Loucy (cell line): Measurements from ENCODE around the gene TOX3.

Source experiments
- H2AFZ ChIP-seq: fragments of 200-600 bp; sonication (generic); 2 replicates; pipeline ENCODE4 v1.6.0; 2016; ENCODE audit warnings: antibody characterized with exemption, mild to moderate bottlenecking, low read length, moderate library complexity
- H3F3A ChIP-seq: fragments of 200-600 bp; 2 replicates; pipeline ENCODE4 v1.6.0; 2016; ENCODE audit warnings: antibody characterized with exemption, low read depth, mild to moderate bottlenecking
- H3K27me3 ChIP-seq: fragments of 200-600 bp; sonication (generic); 2 replicates; pipeline ENCODE4 v1.6.1; 2014; ENCODE audit warnings: low read length, mild to moderate bottlenecking; ENCODE audit not compliant: insufficient read depth, poor library complexity, severe bottlenecking
- H3K36me3 ChIP-seq: fragments of 200-600 bp; sonication (generic); 2 replicates; pipeline ENCODE4 v1.6.1; 2016; ENCODE audit warnings: low read length; ENCODE audit not compliant: insufficient read depth
- H3K4me1 ChIP-seq: fragments of 200-600 bp; sonication (generic); 2 replicates; pipeline ENCODE4 v1.5.1; 2014; ENCODE audit warnings: low read length, mild to moderate bottlenecking; ENCODE audit not compliant: insufficient read depth, poor library complexity, severe bottlenecking
- H3K4me2 ChIP-seq: fragments of 200-600 bp; sonication (generic); 2 replicates; pipeline ENCODE4 v1.6.0; 2014; ENCODE audit warnings: antibody characterized with exemption, low read length, low read depth, mild to moderate bottlenecking; ENCODE audit not compliant: poor library complexity, severe bottlenecking
- H3K4me3 ChIP-seq: fragments of 200-600 bp; sonication (generic); 2 replicates; pipeline ENCODE4 v1.5.1; 2014; ENCODE audit warnings: low read length, mild to moderate bottlenecking, mixed read lengths; ENCODE audit not compliant: poor library complexity, severe bottlenecking
- H3K79me2 ChIP-seq: fragments of 200-600 bp; sonication (generic); 2 replicates; pipeline ENCODE4 v1.6.1; 2014; ENCODE audit warnings: low read length; ENCODE audit not compliant: insufficient read depth
- H3K9ac ChIP-seq: fragments of 200-600 bp; sonication (generic); 2 replicates; pipeline ENCODE4 v1.6.0; 2014; ENCODE audit warnings: mild to moderate bottlenecking, low read depth, low read length, moderate library complexity; ENCODE audit not compliant: poor library complexity, severe bottlenecking
- H3K9me2 ChIP-seq: fragments of 200-600 bp; sonication (generic); replicated peaks from 2 replicates; pipeline ENCODE4 v1.6.1; 2016; ENCODE audit warnings: low read depth, low read length, mixed read lengths
- H3K9me3 ChIP-seq: fragments of 200-600 bp; sonication (generic); 2 replicates; pipeline ENCODE4 v1.6.1; 2014; ENCODE audit warnings: mild to moderate bottlenecking, antibody characterized with exemption, low read length, low read depth; ENCODE audit not compliant: insufficient read depth
- H4K20me1 ChIP-seq: fragments of 200-600 bp; sonication (generic); 2 replicates; pipeline ENCODE4 v1.6.0; 2014; ENCODE audit warnings: antibody characterized with exemption, low read length, mild to moderate bottlenecking; ENCODE audit not compliant: insufficient read depth, poor library complexity, severe bottlenecking
- EZH2phosphoT487 ChIP-seq: fragments of 200-600 bp; IDR thresholded peaks from 2 replicates; pipeline ENCODE4 v1.6.1; 2018; ENCODE audit warnings: antibody characterized with exemption, mild to moderate bottlenecking, moderate library complexity, borderline replicate concordance
- TF ChIP-seq, protein P1 (sequence below): fragments of 200-600 bp; sonication (generic); conservative IDR thresholded peaks from 2 replicates; pipeline ENCODE4 v1.5.1; 2014; ENCODE audit warnings: mild to moderate bottlenecking, antibody characterized with exemption, low read length

Gene TOX3

DNA sequence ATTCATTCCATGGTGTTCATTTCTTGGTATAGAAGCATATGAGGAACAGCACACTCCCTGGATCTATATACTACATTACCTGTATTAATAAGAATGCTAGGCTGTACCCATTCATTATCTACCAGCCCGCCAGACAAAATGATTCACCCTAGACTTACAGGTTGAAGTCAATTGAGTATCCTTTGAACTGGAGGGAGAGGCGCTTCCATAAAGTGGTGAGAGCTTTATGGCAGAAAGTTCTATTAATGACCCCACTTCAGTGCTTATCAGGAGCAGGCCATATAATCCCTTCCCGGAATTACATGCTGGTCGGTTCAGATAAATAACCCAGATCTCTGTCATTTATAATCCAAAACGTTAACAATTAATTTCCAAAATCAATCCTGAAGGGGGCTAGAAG is 44.5 kb upstream of the TOX3 start:
- no peaks in the 10 kb centered on the region for H3K4me1 ChIP-seq
- no peaks in the 10 kb centered on the region for H3F3A ChIP-seq
- H3K4me3 ChIP-seq: no peak overlapping the region
- H3K9me2 ChIP-seq: no peaks in the 10 kb centered on the region
- no peaks in the 10 kb centered on the region for H3K36me3 ChIP-seq
- H3K4me2 ChIP-seq: no peak overlapping the region
- no peak overlapping the region for H2AFZ ChIP-seq
- no peaks in the 10 kb centered on the region for H3K79me2 ChIP-seq
- no peak overlapping the region for H3K9ac ChIP-seq
- H4K20me1 ChIP-seq: no peaks in the 10 kb centered on the region
- 0 out of 2 replicates have a peak, but pooled peaks cover 4% of the 10 kb centered on the region for H3K9me3 ChIP-seq
- H3K27me3 ChIP-seq: no peaks in the 10 kb centered on the region
- TF ChIP-seq EZH2phosphoT487: no peak
- TF ChIP-seq, protein P1, sequence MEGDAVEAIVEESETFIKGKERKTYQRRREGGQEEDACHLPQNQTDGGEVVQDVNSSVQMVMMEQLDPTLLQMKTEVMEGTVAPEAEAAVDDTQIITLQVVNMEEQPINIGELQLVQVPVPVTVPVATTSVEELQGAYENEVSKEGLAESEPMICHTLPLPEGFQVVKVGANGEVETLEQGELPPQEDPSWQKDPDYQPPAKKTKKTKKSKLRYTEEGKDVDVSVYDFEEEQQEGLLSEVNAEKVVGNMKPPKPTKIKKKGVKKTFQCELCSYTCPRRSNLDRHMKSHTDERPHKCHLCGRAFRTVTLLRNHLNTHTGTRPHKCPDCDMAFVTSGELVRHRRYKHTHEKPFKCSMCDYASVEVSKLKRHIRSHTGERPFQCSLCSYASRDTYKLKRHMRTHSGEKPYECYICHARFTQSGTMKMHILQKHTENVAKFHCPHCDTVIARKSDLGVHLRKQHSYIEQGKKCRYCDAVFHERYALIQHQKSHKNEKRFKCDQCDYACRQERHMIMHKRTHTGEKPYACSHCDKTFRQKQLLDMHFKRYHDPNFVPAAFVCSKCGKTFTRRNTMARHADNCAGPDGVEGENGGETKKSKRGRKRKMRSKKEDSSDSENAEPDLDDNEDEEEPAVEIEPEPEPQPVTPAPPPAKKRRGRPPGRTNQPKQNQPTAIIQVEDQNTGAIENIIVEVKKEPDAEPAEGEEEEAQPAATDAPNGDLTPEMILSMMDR: no peak

DNA sequence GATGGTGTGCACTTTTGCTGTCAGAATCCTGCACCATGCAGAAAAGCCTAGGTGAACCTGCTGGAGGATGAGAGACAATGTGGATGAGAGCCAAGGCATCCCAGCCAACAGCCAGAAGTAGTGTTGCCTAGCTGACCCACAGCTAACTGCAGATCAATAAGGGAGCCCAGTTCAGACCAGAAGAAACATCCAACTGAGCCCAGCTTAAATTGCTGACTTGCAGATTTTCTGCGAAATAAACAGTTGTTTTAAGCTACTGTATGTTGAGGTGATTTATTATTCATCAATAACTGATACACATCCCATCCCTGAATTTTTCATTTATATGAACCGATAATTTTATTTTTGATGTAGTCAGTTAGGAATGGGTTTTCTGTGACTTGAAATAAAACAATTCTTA is 39.2 kb upstream of the TOX3 start:
- H3K9me3 ChIP-seq: no peaks in the 10 kb centered on the region
- no peak overlapping the region for H2AFZ ChIP-seq
- H3K4me2 ChIP-seq: no peak overlapping the region
- no peaks in the 10 kb centered on the region for H3K36me3 ChIP-seq
- no peak overlapping the region for H3K9ac ChIP-seq
- TF ChIP-seq, protein P1: no peak
- no peak for TF ChIP-seq EZH2phosphoT487
- H3K9me2 ChIP-seq: no peaks in the 10 kb centered on the region
- H4K20me1 ChIP-seq: no peaks in the 10 kb centered on the region
- H3K4me1 ChIP-seq: no peaks in the 10 kb centered on the region
- no peaks in the 10 kb centered on the region for H3K79me2 ChIP-seq
- no peaks in the 10 kb centered on the region for H3K27me3 ChIP-seq
- no peaks in the 10 kb centered on the region for H3F3A ChIP-seq
- H3K4me3 ChIP-seq: no peak overlapping the region

DNA sequence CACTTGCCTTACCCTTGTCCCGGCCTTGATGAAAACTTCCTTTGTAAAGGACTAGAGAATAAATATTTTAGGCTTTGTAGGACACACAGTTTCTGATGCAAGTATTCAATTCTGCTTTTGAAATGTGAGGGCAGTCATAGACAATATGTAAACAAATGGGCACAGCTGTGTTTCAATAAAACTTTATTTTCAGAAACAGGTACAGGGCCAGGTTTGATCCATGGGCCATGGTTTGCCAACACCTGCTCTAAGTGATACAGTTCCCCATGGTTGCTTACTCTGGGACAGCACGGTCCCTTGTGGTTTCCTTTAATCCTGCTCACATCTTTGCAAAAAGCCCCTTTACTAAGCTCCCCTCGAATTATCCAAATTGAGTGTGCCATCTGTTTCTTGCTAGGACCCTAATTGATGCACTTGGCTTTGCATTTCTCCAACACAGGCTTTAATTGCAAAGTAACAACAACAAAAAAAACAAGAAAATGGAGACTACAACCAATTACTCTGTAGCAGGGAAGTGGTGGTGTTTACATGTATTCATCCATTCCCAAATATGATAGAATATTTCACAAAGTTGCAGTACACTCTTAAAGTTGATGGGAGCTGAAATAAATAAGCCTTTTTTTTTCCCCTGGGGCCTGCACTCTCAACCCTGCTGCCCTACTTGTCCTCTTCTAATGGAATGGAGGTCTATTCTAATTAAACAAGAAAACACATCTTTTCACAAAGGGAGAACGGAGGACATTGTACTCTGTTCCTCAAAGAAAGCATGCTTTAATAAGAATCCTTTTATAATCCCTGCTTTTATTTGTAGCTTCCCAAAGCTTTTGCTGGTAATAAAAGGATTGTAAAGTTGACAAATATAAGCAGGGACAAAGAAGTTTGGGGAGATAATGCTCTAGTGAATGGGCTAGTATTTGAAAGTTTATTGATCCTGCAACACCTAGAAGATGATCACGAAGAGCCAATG is 37.7 kb upstream of the TOX3 start:
- H3K79me2 ChIP-seq: no peaks in the 10 kb centered on the region
- H3K4me3 ChIP-seq: no peak overlapping the region
- H3K9me3 ChIP-seq: no peaks in the 10 kb centered on the region
- no peaks in the 10 kb centered on the region for H3K4me1 ChIP-seq
- H3K9me2 ChIP-seq: no peaks in the 10 kb centered on the region
- H3K9ac ChIP-seq: no peak overlapping the region
- TF ChIP-seq, protein P1: no peak
- TF ChIP-seq EZH2phosphoT487: no peak
- no peak overlapping the region for H3K4me2 ChIP-seq
- H4K20me1 ChIP-seq: no peaks in the 10 kb centered on the region
- no peak overlapping the region for H2AFZ ChIP-seq
- H3K27me3 ChIP-seq: no peaks in the 10 kb centered on the region
- H3F3A ChIP-seq: no peaks in the 10 kb centered on the region
- no peaks in the 10 kb centered on the region for H3K36me3 ChIP-seq
